Activated naive CD8-positive, alpha-beta T cell treated with anti-CD3 and anti-CD28 coated beads, Interleukin-2, amount 50 U/mL, for 16 hours (primary cell): ENCODE results near the gene KIF26A.
"Not testable (repeated sequence)": the region's sequence is repeated elsewhere in the genome, so short reads cannot be mapped to it uniquely, and the experiment has no call there.

ENCODE experiments used
- DNase-seq: peaks from one replicate; pipeline ENCODE4 v3.0.0-alpha.2; 2020; ENCODE audit warnings: low read depth, low spot score

The KIF26A gene

GRCh38 chr14:104143521-104144452, 5.4 kb downstream of the KIF26A start:
- no peak for DNase-seq

- no peak for DNase-seq
Observed at GRCh38 chr14:104144453-104144790, 6.0 kb downstream of the KIF26A start.

DNA sequence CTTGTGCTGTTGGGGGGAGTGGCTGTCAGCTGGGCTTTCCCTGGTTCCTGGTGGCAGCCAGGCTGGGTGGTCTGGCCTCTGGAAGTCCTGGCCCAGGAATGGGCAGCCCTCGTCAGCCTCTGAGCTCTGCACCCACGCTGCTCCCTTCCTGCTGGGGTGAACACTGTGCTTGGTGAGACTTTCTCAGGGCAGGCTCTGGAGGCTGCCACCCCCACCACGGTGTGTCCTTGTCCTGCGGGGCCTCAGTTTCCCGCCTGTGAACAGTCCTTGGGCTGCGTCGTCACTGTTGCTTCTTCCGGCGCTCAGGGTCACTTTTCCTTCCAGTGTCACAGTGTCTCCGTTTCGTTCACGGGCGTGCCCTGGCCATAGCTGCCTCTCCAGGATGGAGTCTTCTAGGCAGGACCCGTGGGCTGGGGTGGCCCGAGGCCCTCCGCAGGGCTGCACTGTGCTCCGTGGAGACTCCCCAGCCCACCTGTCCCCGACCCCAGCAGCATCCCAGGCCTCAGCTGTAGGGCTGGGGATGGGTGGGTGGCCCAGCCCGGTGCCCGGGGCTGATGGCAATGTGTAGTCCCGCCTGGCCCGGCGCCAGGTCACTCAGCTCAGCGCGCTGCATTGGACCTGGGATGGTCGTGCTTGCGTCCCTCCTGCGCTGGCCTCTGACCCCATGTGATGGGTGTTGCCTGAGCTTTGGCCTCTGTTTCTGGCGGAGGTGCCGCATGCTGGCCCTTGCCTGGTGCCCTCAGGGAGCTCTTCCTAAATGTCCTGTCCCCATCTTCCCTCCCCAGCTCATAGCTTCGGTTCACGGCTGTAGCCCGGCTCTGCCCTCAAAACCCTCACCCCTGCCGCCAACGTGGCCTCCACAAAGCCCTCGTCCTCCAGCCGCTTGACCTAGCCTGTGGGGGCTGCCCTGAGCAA, 6.8 kb downstream of the KIF26A start:
- DNase-seq: no peak

- DNase-seq: no peak
Observed at GRCh38 chr14:104145826-104146601, 7.6 kb downstream of the KIF26A start.

DNA sequence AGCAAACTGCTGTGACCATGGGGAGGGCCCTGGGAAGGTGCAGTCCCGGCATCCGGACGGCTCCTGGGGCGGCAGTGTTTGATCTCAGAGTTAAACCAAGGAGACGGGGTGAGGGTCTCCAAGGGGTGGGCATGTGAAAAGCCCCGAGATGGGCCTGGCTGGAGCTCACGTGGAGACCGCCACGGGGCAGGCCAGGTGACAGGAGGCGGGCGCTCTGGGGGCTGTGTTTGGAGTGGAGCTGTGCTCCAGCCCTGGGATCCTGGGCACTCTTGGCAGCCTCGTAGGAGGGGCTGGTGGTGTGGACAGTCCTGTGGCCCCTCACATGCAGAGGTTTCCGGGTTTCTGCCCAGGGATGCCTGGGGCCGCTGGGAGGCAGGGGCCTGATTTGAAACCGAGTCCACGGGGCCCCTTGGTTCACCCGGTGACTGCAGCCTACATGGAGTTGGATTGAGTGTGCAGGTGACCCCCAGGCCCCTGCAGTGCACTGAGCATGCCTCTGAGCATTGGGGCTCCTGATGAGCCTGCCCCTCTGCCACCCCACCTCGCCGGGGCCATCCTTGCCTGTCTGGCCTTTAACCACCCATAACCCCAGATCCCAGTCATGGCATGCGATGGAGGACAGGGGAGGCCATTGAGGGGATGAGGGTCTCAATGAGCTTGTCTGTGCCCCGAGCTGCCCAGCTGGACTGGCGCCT, 8.4 kb downstream of the KIF26A start:
- DNase-seq: no peak

GRCh38 chr14:104147346-104148125, 9.1 kb downstream of the KIF26A start:
- DNase-seq: no peak

- no peak for DNase-seq
Observed at GRCh38 chr14:104148433-104149277, 10.3 kb downstream of the KIF26A start.

- DNase-seq: no peak
Observed at GRCh38 chr14:104149278-104149595, 10.8 kb downstream of the KIF26A start.

GRCh38 chr14:104149617-104150135, 11.3 kb downstream of the KIF26A start:
- DNase-seq: no peak

DNA sequence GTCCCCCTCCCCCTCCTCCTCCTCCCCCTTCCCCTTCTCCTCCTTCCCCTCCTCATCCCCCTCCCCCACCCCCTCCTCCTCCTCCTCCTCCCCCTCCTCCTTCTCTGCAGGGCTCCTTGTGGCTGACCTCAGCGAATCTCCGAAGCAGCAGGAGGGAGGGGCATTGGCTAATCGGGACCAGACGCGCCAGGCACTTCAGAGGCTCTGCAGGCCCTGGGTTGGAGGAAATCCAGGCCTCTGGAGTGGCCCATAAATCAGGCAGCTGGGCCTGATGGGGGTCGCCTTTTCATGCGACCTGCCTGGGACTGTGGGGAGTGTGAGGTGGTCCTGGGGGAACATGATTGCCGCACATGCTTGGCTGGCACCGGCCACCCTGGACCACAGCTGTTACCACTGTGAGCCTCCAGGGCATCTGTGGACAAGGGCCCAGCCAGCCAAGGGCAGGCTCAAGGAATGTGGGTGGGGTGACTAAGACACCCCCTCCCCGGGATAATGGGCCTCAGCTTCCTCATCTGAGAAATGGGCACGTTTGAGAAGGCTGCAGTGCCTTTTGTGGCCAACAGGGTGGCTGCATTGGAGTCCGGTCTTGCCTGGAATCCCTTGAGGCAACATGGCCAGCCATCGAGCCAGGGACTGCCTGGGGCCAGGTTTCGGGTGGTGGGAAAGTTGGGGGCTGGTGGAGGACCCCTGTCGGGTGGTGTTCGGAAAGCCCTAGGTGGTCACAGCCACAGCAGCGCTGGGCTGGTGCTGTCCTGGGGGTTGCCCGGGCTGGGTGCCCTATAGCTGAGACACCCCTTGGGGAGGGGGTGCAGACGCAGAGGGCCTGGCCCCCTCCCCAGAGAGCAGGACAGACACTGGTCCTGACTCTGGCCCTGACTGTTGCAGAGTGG, 12.0 kb downstream of the KIF26A start:
- DNase-seq: no peak

DNA sequence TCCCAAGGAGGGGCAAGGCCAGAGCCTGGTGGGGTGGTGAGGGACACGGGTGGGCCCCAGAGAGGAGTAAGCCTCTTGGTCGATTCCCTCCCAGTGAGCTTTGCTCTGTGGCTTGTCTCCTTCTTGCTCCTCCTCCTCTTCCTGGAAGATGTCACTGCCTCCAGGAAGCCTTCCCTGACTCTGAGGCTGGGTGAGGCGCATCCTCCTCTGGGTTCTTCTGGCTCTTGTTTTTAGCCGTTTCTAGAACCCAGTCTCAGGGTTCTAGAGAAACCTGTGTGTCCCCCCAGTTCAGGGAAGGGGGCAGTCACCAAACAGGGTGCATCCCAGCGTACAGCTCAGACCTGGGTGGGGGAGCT, 12.6 kb downstream of the KIF26A start:
- DNase-seq: no peak

- no peak for DNase-seq
Observed at GRCh38 chr14:104151566-104152245, 13.3 kb downstream of the KIF26A start.

DNA sequence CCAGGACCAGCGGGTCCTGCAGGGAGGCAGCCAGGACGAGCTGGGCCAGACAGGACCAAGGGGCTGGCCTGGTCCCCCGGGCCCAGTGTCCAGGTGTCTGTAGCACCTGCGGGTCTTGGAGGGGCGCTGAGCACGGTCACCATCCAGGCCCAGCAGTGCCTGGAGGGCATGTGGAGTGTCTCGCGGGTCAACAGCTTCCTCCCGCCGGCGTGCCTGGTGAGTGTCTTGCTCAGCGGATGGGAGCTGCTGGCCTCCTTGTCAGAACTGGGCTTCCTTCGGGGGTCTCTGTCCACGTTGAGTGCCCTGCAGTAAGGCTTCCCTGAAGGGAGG, 13.8 kb downstream of the KIF26A start:
- DNase-seq: no peak

- no peak for DNase-seq
Observed at GRCh38 chr14:104152686-104153393, 14.5 kb downstream of the KIF26A start.

- DNase-seq: not testable (repeated sequence)
Observed at GRCh38 chr14:104153394-104153755, 15.0 kb downstream of the KIF26A start.

- DNase-seq: no peak
Observed at GRCh38 chr14:104154246-104154645, 15.9 kb downstream of the KIF26A start.

- no peak for DNase-seq
Observed at GRCh38 chr14:104155513-104155912, 17.1 kb downstream of the KIF26A start.
